ENCODE results near the gene CHKB. TPM values are rescaled to one million over a fixed set of nuclear protein-coding genes. Genes with fewer than 3 reads are reported as not detected.

Gene CHKB
- total and polyA plus RNA-seq, 11 donors: 16.7 to 77.1 (median 35.6) TPM

DNA sequence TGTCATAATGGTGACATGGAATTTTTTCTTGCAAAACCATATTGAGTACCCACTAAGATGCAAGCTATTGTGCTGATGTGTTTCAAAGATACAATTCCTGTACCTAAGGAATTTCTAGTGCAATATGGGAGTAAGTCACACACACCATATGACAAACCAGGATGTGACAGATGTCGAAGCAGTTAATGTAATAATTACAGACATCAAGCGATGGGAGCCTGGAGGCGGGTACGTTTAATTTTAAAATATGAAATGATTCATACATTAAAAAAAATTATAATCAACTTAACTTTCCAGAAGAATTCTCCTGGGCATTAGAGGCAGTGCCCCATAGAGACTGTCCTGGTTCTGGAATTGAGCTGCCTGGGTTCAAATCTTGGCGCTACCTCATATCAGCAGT lies 25.9 kb downstream of the CHKB start:
- peaks cover 0 to 5% (median 0%) of the 10 kb centered on the region in 9 donors for H3K27me3 ChIP-seq
- H3K4me3 ChIP-seq: no peak overlapping the region
- H3K36me3 ChIP-seq: no peaks in the 10 kb centered on the region
- no peaks in the 10 kb centered on the region for H3K4me1 ChIP-seq
- intact Hi-C loops (cut with DNase I): no loop called here
- no peaks in the 10 kb centered on the region for H3K9me3 ChIP-seq
- ATAC-seq (no peak), DNase-seq (no peak)
- H3K27ac ChIP-seq: no peak overlapping the region
- 79 to 83% (median 82%) methylated on average over 5 of the region's 5 CpGs for WGBS, 4 donors
- no peak for TF ChIP-seq POLR2A (IDR thresholded peaks at IDR 0.05)
- TF ChIP-seq, protein P1, sequence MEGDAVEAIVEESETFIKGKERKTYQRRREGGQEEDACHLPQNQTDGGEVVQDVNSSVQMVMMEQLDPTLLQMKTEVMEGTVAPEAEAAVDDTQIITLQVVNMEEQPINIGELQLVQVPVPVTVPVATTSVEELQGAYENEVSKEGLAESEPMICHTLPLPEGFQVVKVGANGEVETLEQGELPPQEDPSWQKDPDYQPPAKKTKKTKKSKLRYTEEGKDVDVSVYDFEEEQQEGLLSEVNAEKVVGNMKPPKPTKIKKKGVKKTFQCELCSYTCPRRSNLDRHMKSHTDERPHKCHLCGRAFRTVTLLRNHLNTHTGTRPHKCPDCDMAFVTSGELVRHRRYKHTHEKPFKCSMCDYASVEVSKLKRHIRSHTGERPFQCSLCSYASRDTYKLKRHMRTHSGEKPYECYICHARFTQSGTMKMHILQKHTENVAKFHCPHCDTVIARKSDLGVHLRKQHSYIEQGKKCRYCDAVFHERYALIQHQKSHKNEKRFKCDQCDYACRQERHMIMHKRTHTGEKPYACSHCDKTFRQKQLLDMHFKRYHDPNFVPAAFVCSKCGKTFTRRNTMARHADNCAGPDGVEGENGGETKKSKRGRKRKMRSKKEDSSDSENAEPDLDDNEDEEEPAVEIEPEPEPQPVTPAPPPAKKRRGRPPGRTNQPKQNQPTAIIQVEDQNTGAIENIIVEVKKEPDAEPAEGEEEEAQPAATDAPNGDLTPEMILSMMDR (IDR thresholded peaks at IDR 0.05): no peak

DNA sequence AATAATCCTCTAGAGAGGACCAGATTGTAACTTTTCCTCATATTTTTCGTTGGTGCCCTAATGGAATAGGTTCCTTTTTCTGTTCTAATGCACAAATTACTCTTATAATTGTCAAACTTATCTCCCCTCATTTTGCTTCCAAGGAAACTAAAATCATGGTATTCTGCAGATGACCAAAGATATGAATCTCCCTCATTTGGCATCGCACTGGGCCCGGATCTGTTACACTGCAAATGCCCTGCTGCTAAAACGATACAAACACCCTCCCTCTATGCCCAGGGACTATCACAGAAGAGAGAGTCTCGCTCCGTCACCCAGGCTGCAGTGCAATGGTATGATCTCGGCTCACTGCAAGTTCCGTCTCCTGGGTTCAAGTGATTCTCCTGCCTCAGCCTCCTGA lies 29.3 kb downstream of the CHKB start:
- no peaks in the 10 kb centered on the region for H3K36me3 ChIP-seq
- H3K4me3 ChIP-seq: no peak overlapping the region
- no peak overlapping the region for H3K27ac ChIP-seq
- 82 to 91% (median 83%) methylated on average over 8 of the region's 8 CpGs for WGBS, 4 donors
- DNase-seq: no peak
- no peaks in the 10 kb centered on the region for H3K9me3 ChIP-seq
- no peak for TF ChIP-seq POLR2A (IDR thresholded peaks at IDR 0.05)
- TF ChIP-seq, protein P1 (IDR thresholded peaks at IDR 0.05): no peak
- intact Hi-C loops (cut with DNase I): no loop called here
- no peak for ATAC-seq
- H3K4me1 ChIP-seq: peaks cover 0 to 16% (median 6%) of the 10 kb centered on the region in 12 donors
- peaks cover 11 to 37% (median 18%) of the 10 kb centered on the region in 9 donors for H3K27me3 ChIP-seq

DNA sequence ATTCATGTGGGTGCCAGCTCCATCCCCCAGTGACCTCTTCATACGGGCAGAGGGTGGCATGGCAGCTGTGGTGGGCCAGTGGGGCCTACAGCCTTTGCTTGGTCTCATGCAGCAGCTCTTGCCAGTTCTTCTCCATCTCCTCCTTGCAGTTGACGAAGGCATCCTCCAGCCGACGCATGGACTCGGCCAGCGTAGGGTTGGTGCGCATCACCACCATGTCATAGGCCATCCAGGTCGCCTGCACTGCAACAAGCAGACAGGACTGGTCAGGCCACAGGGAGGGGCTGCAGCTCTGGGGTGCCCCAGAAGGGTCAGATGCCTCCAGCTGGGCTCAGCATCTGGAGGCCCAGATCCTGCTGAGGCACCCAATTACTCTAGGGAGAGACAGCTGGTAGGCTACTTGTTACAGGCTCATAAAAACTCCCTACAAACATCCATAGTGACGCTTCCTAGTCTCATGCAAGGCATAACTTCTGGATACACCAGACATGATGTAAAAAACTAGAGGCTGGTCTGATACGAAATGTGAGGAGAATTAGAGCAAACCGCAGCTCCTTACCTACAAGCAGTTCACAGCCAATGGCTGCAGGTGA lies 31.4 kb downstream of the CHKB start:
- Histone ChIP-seq H3K27ac (no peak overlapping the region), H3K9me3 (no peaks in the 10 kb centered on the region), H3K4me1 (peaks cover 0 to 28% (median 8%) of the 10 kb centered on the region in 12 donors), H3K4me3 (no peak overlapping the region), H3K36me3 (no peaks in the 10 kb centered on the region), H3K27me3 (peaks cover 24 to 54% (median 33%) of the 10 kb centered on the region in 9 donors)
- intact Hi-C loops (cut with DNase I): no loop called here
- TF ChIP-seq, protein P1 (IDR thresholded peaks at IDR 0.05): no peak
- TF ChIP-seq POLR2A (IDR thresholded peaks at IDR 0.05): no peak
- DNase-seq: no peak
- WGBS, 4 donors: 90 to 99% (median 93%) methylated on average over 11 of the region's 11 CpGs
- ATAC-seq: no peak

DNA sequence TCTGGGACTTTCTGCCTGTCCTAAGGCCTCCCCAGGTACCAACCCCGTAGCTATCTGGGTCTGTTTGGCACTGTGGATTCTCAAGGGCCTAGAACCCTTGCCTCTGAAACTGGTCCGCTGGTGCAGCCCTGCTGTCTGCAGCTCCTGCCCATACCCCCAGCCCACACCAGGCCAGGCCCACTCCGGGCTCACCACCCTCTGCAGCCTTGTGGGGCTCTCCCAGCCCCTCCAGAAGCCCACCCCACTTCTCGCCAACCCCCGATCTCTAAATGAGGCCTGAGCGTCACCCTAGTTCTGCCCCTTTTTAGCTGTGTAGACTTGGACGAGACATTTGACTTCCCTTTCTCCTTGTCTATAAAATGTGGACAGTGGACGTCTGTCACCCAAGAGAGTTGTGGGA lies 32.3 kb downstream of the CHKB start:
- 88 to 92% (median 92%) methylated on average over 8 of the region's 8 CpGs for WGBS, 4 donors
- peaks cover 0 to 37% (median 8%) of the 10 kb centered on the region in 12 donors for H3K4me1 ChIP-seq
- H3K4me3 ChIP-seq: no peak overlapping the region
- TF ChIP-seq, protein P1 (IDR thresholded peaks at IDR 0.05): no peak
- TF ChIP-seq POLR2A (IDR thresholded peaks at IDR 0.05): no peak
- peaks cover 24 to 63% (median 36%) of the 10 kb centered on the region in 9 donors for H3K27me3 ChIP-seq
- intact Hi-C loops (cut with DNase I): no loop called here
- no peak overlapping the region for H3K27ac ChIP-seq
- no peak for DNase-seq
- no peaks in the 10 kb centered on the region for H3K9me3 ChIP-seq
- no peaks in the 10 kb centered on the region for H3K36me3 ChIP-seq
- no peak for ATAC-seq
